GM23338 (cell line): ENCODE data around the gene IFI6. TPM values are rescaled to one million over a fixed set of nuclear protein-coding genes. Genes with fewer than 3 reads are reported as not detected.

Experiments used
- ATAC-seq: fragments of 200-7000 bp; cut with Tn5 transposase; 3 replicates; pipeline ENCODE4 v1.9.1; 2020
- DNase-seq: peaks from one replicate; pipeline ENCODE4 v3.0.0-alpha.2; 2015; ENCODE audit warnings: low spot score
- H2AFZ ChIP-seq: fragments of 200-600 bp; sonication (generic); 2 replicates; pipeline ENCODE4 v1.8.0; 2016; ENCODE audit warnings: antibody characterized with exemption, mild to moderate bottlenecking, moderate library complexity
- H3F3A ChIP-seq: fragments of 200-600 bp; sonication (generic); replicated peaks from 2 replicates; pipeline ENCODE4 v1.8.0; 2017; ENCODE audit warnings: antibody characterized with exemption, mixed run types, low read depth
- H3K27ac ChIP-seq: fragments of 200-600 bp; sonication (generic); 2 replicates; pipeline ENCODE4 v1.6.1; 2016; ENCODE audit warnings: low read depth
- H3K27me3 ChIP-seq: fragments of 200-600 bp; sonication (generic); 2 replicates; pipeline ENCODE4 v1.8.0; 2016; ENCODE audit warnings: mild to moderate bottlenecking, mixed run types, moderate library complexity; ENCODE audit not compliant: insufficient read depth
- H3K36me3 ChIP-seq: fragments of 200-600 bp; sonication (generic); 2 replicates; pipeline ENCODE4 v1.8.0; 2016; ENCODE audit warnings: mild to moderate bottlenecking; ENCODE audit not compliant: insufficient read depth
- H3K4me1 ChIP-seq: fragments of 200-600 bp; sonication (generic); 2 replicates; pipeline ENCODE4 v1.8.0; 2016; ENCODE audit warnings: mild to moderate bottlenecking, moderate library complexity; ENCODE audit not compliant: insufficient read depth
- H3K4me2 ChIP-seq: fragments of 200-600 bp; sonication (generic); 2 replicates; pipeline ENCODE4 v1.7.1; 2017; ENCODE audit warnings: mixed run types
- H3K4me3 ChIP-seq: fragments of 200-600 bp; sonication (generic); 2 replicates; pipeline ENCODE4 v1.6.1; 2016; ENCODE audit warnings: mixed run types
- H3K79me2 ChIP-seq: fragments of 200-600 bp; sonication (generic); replicated peaks from 2 replicates; pipeline ENCODE4 v1.8.0; 2017; ENCODE audit warnings: mild to moderate bottlenecking; ENCODE audit not compliant: insufficient read depth
- H3K9me2 ChIP-seq: fragments of 200-600 bp; sonication (generic); 2 replicates; pipeline ENCODE4 v1.8.0; 2017; ENCODE audit not compliant: insufficient read depth
- H4K20me1 ChIP-seq: fragments of 200-600 bp; sonication (generic); replicated peaks from 2 replicates; pipeline ENCODE4 v1.8.0; 2017; ENCODE audit warnings: mild to moderate bottlenecking; ENCODE audit not compliant: insufficient read depth
- H3K27ac Mint-ChIP-seq: 2 replicates; pipeline ENCODE4 v1.8.0; 2020; ENCODE audit warnings: inconsistent platforms, mild to moderate bottlenecking, moderate library complexity, mixed read lengths
- H3K27me3 Mint-ChIP-seq: 3 replicates; pipeline ENCODE4 v1.8.0; 2022; ENCODE audit warnings: low read depth, mild to moderate bottlenecking, moderate library complexity, mixed read lengths, inconsistent platforms; ENCODE audit not compliant: insufficient read depth, poor library complexity
- H3K36me3 Mint-ChIP-seq: 3 replicates; pipeline ENCODE4 v1.8.0; 2021; ENCODE audit warnings: low read depth, mild to moderate bottlenecking, inconsistent platforms, moderate library complexity, mixed read lengths
- H3K4me1 Mint-ChIP-seq: 3 replicates; pipeline ENCODE4 v1.8.0; 2020; ENCODE audit warnings: mild to moderate bottlenecking, inconsistent platforms, mixed read lengths
- H3K4me3 Mint-ChIP-seq: 3 replicates; pipeline ENCODE4 v1.8.0; 2021; ENCODE audit warnings: moderate library complexity, mild to moderate bottlenecking, inconsistent platforms, mixed read lengths
- H3K9me3 Mint-ChIP-seq: 3 replicates; pipeline ENCODE4 v1.8.0; 2020; ENCODE audit warnings: moderate library complexity, mild to moderate bottlenecking, inconsistent platforms, mixed read lengths
- ETS1 ChIP-seq: IDR thresholded peaks from 2 replicates; pipeline ENCODE4 v1.6.1; 2016; ENCODE audit warnings: antibody characterized with exemption
- EZH2 ChIP-seq: fragments of 200-600 bp; sonication (generic); IDR thresholded peaks from one replicate; pipeline ENCODE4 v1.8.0; 2017; ENCODE audit warnings: antibody characterized with exemption, mild to moderate bottlenecking, low read depth; ENCODE audit not compliant: unreplicated experiment
- EZH2phosphoT487 ChIP-seq: fragments of 200-600 bp; sonication (generic); IDR thresholded peaks from one replicate; pipeline ENCODE4 v1.8.1; 2018; ENCODE audit warnings: antibody characterized with exemption; ENCODE audit not compliant: unreplicated experiment
- NANOG ChIP-seq: IDR thresholded peaks from 2 replicates; pipeline ENCODE4 v1.6.1; 2016; ENCODE audit warnings: antibody characterized with exemption, borderline replicate concordance
- ZNF462 ChIP-seq: fragments of 250-450 bp; sonication (Bioruptor Pico); IDR thresholded peaks from 2 replicates; pipeline ENCODE4 v1.5.0; 2020; ENCODE audit warnings: mild to moderate bottlenecking, moderate library complexity
- polyA plus RNA-seq: library from polyadenylated mRNA; unstranded; fragments of >200 nt; fragmentation: Nextera tagmentation; extraction: Ambion mirVana; gene quantifications from 2 replicates; pipeline ENCODE4 v1.2.1, GENCODE V29; 2016
- total RNA-seq: library from RNA; depleted of rRNA; stranded (reverse); fragments of >200 nt; shearing (Covaris generic); gene quantifications from 2 replicates; pipeline ENCODE4 v1.2.3, GENCODE V29; 2014

The IFI6 gene
- total and polyA plus RNA-seq, 2 experiments from 2014 or later: 6.3 to 16.0 TPM

- H3K36me3 Mint-ChIP-seq: no peaks in the 10 kb centered on the region
- no peaks in the 10 kb centered on the region for H3K36me3 ChIP-seq
- no peak overlapping the region for H2AFZ ChIP-seq
- peaks cover 12% of the 10 kb centered on the region for H3K27me3 Mint-ChIP-seq
- no peaks in the 10 kb centered on the region for H3K9me2 ChIP-seq
- no peak overlapping the region for H3K4me3 Mint-ChIP-seq
- H3K9me3 Mint-ChIP-seq: no peaks in the 10 kb centered on the region
- H3K27ac Mint-ChIP-seq: no peak overlapping the region
- H3K4me1 Mint-ChIP-seq: peaks cover 22% of the 10 kb centered on the region
- 0 out of 2 replicates have a peak, but pooled peaks cover 5% of the 10 kb centered on the region for H3F3A ChIP-seq
- H3K27ac ChIP-seq: no peak overlapping the region
- H3K4me1 ChIP-seq: peaks cover 10% of the 10 kb centered on the region; the same call in 1 of the 2 replicates
- peak; percentile 22 for DNase-seq
- TF ChIP-seq ZNF462 (CRISPR knock-in tag) (no peak), EZH2phosphoT487 (no peak), EZH2 (no peak), NANOG (no peak), ETS1 (no peak)
- no peak for ATAC-seq
- H3K27me3 ChIP-seq: peaks cover 3% of the 10 kb centered on the region; the same call in 1 of the 2 replicates
- no peak overlapping the region for H3K4me3 ChIP-seq
- no peaks in the 10 kb centered on the region for H4K20me1 ChIP-seq
- no peak overlapping the region for H3K4me2 ChIP-seq
- H3K79me2 ChIP-seq: no peaks in the 10 kb centered on the region
Observed at GRCh38 chr1:27664291-27664690, 7.7 kb downstream of the IFI6 start.
